HG02973 (cell line): ENCODE data around the gene NBPF3.
A peak's percentile ranks its signal among the peaks of the same experiment; 100 is the strongest.
"Not testable (repeated sequence)": the region's sequence is repeated elsewhere in the genome, so short reads cannot be mapped to it uniquely, and the experiment has no call there.

Experiments
- ATAC-seq: cut with Tn5 transposase; IDR thresholded peaks from one replicate; pipeline ENCODE4 v1.9.1; 2021; ENCODE audit warnings: moderate library complexity; ENCODE audit not compliant: unreplicated experiment

Gene NBPF3

GRCh38 chr1:21439721-21440629, at the start of gene NBPF3:
Gene NBPF3 (plus strand): TSS chr1:21440137. CDS start chr1:21445087, 4,950 bp downstream.
- ATAC-seq: peak; percentile 81

GRCh38 chr1:21391497-21391896, 48.4 kb upstream of the NBPF3 start:
- no peak for ATAC-seq

GRCh38 chr1:21392587-21393263, 47.2 kb upstream of the NBPF3 start:
- ATAC-seq: no peak

GRCh38 chr1:21396516-21396915, 43.4 kb upstream of the NBPF3 start:
- no peak for ATAC-seq

GRCh38 chr1:21397813-21398188, 42.1 kb upstream of the NBPF3 start:
- no peak for ATAC-seq

GRCh38 chr1:21401726-21402346, 38.1 kb upstream of the NBPF3 start:
- not testable (repeated sequence) for ATAC-seq

GRCh38 chr1:21406659-21407058, 33.3 kb upstream of the NBPF3 start:
- no peak for ATAC-seq

- ATAC-seq: not testable (repeated sequence)
Measured at GRCh38 chr1:21409897-21410296, 30.0 kb upstream of the NBPF3 start.

- no peak for ATAC-seq
Measured at GRCh38 chr1:21414015-21414414, 25.9 kb upstream of the NBPF3 start.

- not testable (repeated sequence) for ATAC-seq
Measured at GRCh38 chr1:21420378-21420777, 19.6 kb upstream of the NBPF3 start.

GRCh38 chr1:21421307-21421706, 18.6 kb upstream of the NBPF3 start:
- not testable (repeated sequence) for ATAC-seq

GRCh38 chr1:21427798-21428480, 12.0 kb upstream of the NBPF3 start:
- not testable (repeated sequence) for ATAC-seq

- not testable (repeated sequence) for ATAC-seq
Measured at GRCh38 chr1:21428481-21429073, 11.4 kb upstream of the NBPF3 start.

- ATAC-seq: not testable (repeated sequence)
Measured at GRCh38 chr1:21429210-21429609, 10.7 kb upstream of the NBPF3 start.

GRCh38 chr1:21430875-21431274, 9.1 kb upstream of the NBPF3 start:
- not testable (repeated sequence) for ATAC-seq

- no peak for ATAC-seq
Measured at GRCh38 chr1:21434394-21434793, 5.5 kb upstream of the NBPF3 start.

GRCh38 chr1:21435646-21436487, 4.1 kb upstream of the NBPF3 start:
- ATAC-seq: no peak

GRCh38 chr1:21436488-21437340, 3.2 kb upstream of the NBPF3 start:
- ATAC-seq: no peak

- ATAC-seq: no peak
Measured at GRCh38 chr1:21437341-21437640, 2.6 kb upstream of the NBPF3 start.
